ENCODE measurements around the gene SLIT3.
"Not testable (repeated sequence)": the region's sequence is repeated elsewhere in the genome, so short reads cannot be mapped to it uniquely, and the experiment has no call there.

SLIT3 gene

GRCh38 chr5:168746893-168747640, 553.9 kb downstream of the SLIT3 start:
- no peak for DNase-seq

- DNase-seq, result not testable (repeated sequence)
Observed at GRCh38 chr5:168746126-168746892, 554.6 kb downstream of the SLIT3 start.

- DNase-seq, result no peak
Observed at GRCh38 chr5:168743617-168744016, 557.3 kb downstream of the SLIT3 start.

- not testable (repeated sequence) for DNase-seq
Observed at GRCh38 chr5:168742311-168742710, 558.6 kb downstream of the SLIT3 start.

GRCh38 chr5:168740811-168741213, 560.1 kb downstream of the SLIT3 start:
- no peak for DNase-seq

- DNase-seq, result no peak
Observed at GRCh38 chr5:168740092-168740800, 560.7 kb downstream of the SLIT3 start.

- no peak for DNase-seq
Observed at GRCh38 chr5:168737066-168737465, 563.9 kb downstream of the SLIT3 start.

- no peak for DNase-seq
Observed at GRCh38 chr5:168736281-168736831, 564.6 kb downstream of the SLIT3 start.

- no peak for DNase-seq
Observed at GRCh38 chr5:168734620-168735300, 566.2 kb downstream of the SLIT3 start.

GRCh38 chr5:168734119-168734518, 566.8 kb downstream of the SLIT3 start:
- DNase-seq, result no peak

- DNase-seq, result no peak
Observed at GRCh38 chr5:168728546-168729211, 572.3 kb downstream of the SLIT3 start.

- DNase-seq, result no peak
Observed at GRCh38 chr5:168727547-168727946, 573.4 kb downstream of the SLIT3 start.

- no peak for DNase-seq
Observed at GRCh38 chr5:168726342-168726741, 574.6 kb downstream of the SLIT3 start.

- no peak for DNase-seq
Observed at GRCh38 chr5:168724227-168724626, 576.7 kb downstream of the SLIT3 start.

GRCh38 chr5:168723037-168723436, 577.9 kb downstream of the SLIT3 start:
- DNase-seq, result no peak

GRCh38 chr5:168721966-168722365, 579.0 kb downstream of the SLIT3 start:
- DNase-seq, result no peak

GRCh38 chr5:168721002-168721753, 579.8 kb downstream of the SLIT3 start:
- DNase-seq, result no peak

- no peak for DNase-seq
Observed at GRCh38 chr5:168720575-168720974, 580.4 kb downstream of the SLIT3 start.

GRCh38 chr5:168714046-168714445, 586.9 kb downstream of the SLIT3 start:
- DNase-seq, result no peak

- DNase-seq, result no peak
Observed at GRCh38 chr5:168713051-168713450, 587.9 kb downstream of the SLIT3 start.

- no peak for DNase-seq
Observed at GRCh38 chr5:168712280-168712924, 588.5 kb downstream of the SLIT3 start.

All from MV-4-11 (cell line).